ENCODE results near the gene RIN3. TPM values are rescaled to one million over a fixed set of nuclear protein-coding genes. Genes with fewer than 3 reads are reported as not detected.
A peak's percentile ranks its signal among the peaks of the same experiment; 100 is the strongest.

Gene RIN3
- total and polyA plus RNA-seq, 4 donors = 5.0 to 15.6 (median 9.0) TPM

GRCh38 chr14:92513966-92514843 is 624 bp downstream of the RIN3 start:
- Histone ChIP-seq H3K36me3 (ENCODE audit: control insufficient read depth in 4 of 4, insufficient read depth in 3 of 4, low read depth in 1 of 4, low read length in 3 of 4) (no peaks in the 10 kb centered on the region), H3K4me1 (ENCODE audit: control insufficient read depth in 4 of 4, insufficient read depth in 4 of 4, low read length in 3 of 4) (peaks cover 0 to 34% (median 17%) of the 10 kb centered on the region in 4 donors), H3K27ac (ENCODE audit: low read depth in 1 of 2, low read length in 2 of 2) (peak overlapping the region; percentile 94 to 97), H3K4me3 (ENCODE audit: low read depth in 1 of 3, low read length in 3 of 3) (peak overlapping the region; percentile 82 to 92 (median 86)), H3K9ac (ENCODE audit: low read depth in 1 of 2, low read length in 2 of 2) (peak overlapping the region; percentile 87 to 88), H3K27me3 (ENCODE audit: control insufficient read depth in 4 of 4, insufficient read depth in 4 of 4, low read length in 3 of 4) (no peaks in the 10 kb centered on the region), H3K9me3 (ENCODE audit: control insufficient read depth in 4 of 4, low read length in 3 of 4) (no peaks in the 10 kb centered on the region)
- 2% methylated on average over 81 of the region's 81 CpGs for WGBS
- TF ChIP-seq SP1 (IDR thresholded peaks at IDR 0.05) (peak; percentile 67), ATF3 (IDR thresholded peaks at IDR 0.05) (no peak), REST (IDR thresholded peaks at IDR 0.05) (peak; percentile 78), RXRA (IDR thresholded peaks at IDR 0.05) (peak; percentile 39 to 63), TAF1 (conservative IDR thresholded peaks at IDR 0.05) (peak; percentile 48), NR2F2 (IDR thresholded peaks at IDR 0.05) (no peak), FOXA1 (IDR thresholded peaks at IDR 0.05) (no peak), CTCF (IDR thresholded peaks at IDR 0.05; ENCODE audit: low read depth, low read length, missing input control) (no peak), YY1 (IDR thresholded peaks at IDR 0.05) (peak; percentile 65), HNF4G (IDR thresholded peaks at IDR 0.05) (peak; percentile 86), FOXA2 (IDR thresholded peaks at IDR 0.05) (no peak), JUND (IDR thresholded peaks at IDR 0.05) (no peak), GABPA (IDR thresholded peaks at IDR 0.05 in 1 of 2, conservative IDR thresholded peaks at IDR 0.05 in 1 of 2) (no peak), ZBTB33 (IDR thresholded peaks at IDR 0.05) (no peak), HNF4A (conservative IDR thresholded peaks at IDR 0.05) (peak; percentile 94 to 97), RAD21 (IDR thresholded peaks at IDR 0.05) (peak; percentile 25 to 47), EGR1 (IDR thresholded peaks at IDR 0.05; ENCODE audit: low read depth in 2 of 2) (no peak)
- TF ChIP-seq, protein P1, sequence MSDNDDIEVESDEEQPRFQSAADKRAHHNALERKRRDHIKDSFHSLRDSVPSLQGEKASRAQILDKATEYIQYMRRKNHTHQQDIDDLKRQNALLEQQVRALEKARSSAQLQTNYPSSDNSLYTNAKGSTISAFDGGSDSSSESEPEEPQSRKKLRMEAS (IDR thresholded peaks at IDR 0.05) = no peak
- DNase-seq (ENCODE audit: low spot score) = peak; percentile 71

All from liver (tissue), 9 donors.